Inflammatory macrophage treated with lipopolysaccharide for 4 hours (primary cell): ENCODE data around the gene TMSB4X.
"Not testable (repeated sequence)": the region's sequence is repeated elsewhere in the genome, so short reads cannot be mapped to it uniquely, and the experiment has no call there.

Experiments
- DNase-seq: peaks from one replicate; pipeline ENCODE4 v3.0.0-alpha.2; 2020

Gene TMSB4X

DNA sequence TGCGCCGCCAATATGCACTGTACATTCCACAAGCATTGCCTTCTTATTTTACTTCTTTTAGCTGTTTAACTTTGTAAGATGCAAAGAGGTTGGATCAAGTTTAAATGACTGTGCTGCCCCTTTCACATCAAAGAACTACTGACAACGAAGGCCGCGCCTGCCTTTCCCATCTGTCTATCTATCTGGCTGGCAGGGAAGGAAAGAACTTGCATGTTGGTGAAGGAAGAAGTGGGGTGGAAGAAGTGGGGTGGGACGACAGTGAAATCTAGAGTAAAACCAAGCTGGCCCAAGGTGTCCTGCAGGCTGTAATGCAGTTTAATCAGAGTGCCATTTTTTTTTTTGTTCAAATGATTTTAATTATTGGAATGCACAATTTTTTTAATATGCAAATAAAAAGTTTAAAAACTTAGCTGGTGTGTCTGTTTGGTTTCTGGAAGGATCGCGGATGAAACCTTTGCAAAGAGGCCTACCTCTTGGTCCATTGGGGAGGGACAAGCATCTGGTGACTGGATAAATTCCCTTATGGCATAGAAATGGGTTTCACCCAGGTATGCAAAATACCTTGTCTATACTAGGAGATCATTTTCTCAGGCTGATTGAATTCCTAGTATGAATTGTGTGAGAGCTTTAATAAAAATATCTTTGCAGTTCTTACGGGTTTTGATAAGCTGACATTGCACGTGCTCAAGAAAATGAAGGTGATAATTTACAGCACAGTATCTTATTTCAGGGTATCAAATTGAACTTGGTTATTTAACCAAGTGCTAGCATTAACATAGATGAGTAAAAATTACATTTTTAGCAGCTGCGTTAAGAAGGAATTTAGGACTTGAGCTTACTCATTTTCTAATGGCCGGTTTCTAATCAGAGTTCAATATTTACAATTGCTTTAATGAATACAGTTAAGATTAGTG is 2.2 kb downstream of the TMSB4X start:
- DNase-seq, result not testable (repeated sequence)

GRCh38 chrX:12977761-12978204 is 2.9 kb downstream of the TMSB4X start:
- DNase-seq, result no peak

DNA sequence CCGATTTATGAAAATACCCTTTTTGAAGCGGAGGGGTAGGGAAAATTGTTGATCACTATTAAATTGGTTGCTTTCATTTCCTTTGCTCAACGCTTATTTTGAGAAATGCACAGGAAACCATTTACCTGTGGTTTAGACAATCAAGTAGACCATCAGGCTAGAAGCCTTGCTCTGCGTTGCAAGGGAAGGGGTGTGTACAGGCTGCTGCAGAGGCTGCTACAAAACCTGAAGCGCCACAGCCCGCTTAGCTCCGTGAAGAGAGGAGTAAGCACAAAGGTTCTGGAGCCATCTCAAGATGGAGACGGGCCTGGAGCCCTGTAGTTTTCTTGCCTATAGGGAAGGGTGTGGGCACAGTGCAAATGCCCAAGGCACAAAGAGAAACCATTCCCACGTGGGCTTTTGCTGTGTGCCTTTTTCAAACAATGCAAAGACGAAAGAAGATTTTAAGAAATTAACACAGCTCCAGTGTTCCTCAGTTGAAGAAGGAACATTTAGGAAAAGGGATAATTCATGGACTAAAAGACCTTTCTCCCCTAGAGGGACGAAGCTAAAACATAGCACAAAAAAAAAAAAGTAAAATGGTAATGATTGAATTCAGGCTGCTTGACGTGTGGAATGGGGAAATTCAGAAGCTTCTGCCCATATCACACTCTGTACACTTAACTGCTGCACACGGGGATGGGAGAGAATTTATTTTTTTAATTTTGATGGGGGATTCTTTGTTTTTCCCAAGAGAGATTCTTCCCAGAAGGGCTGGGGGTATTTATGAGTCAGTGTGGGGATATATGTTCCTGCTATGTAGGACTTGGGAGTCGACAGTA is 3.5 kb downstream of the TMSB4X start:
- peak; percentile 70 for DNase-seq

GRCh38 chrX:12979026-12979607 is 4.2 kb downstream of the TMSB4X start:
- DNase-seq, result no peak

- no peak for DNase-seq
These were observed 4.7 kb downstream of the TMSB4X start for GRCh38 chrX:12979616-12980015.

GRCh38 chrX:12980039-12980438 is 5.1 kb downstream of the TMSB4X start:
- not testable (repeated sequence) for DNase-seq

- DNase-seq, result no peak
These were observed 7.0 kb downstream of the TMSB4X start for GRCh38 chrX:12981880-12982279.

GRCh38 chrX:12984603-12985319 is 9.9 kb downstream of the TMSB4X start:
- DNase-seq, result peak; percentile 54

GRCh38 chrX:12985331-12985730 is 10.4 kb downstream of the TMSB4X start:
- DNase-seq, result no peak

GRCh38 chrX:12986164-12986779 is 11.4 kb downstream of the TMSB4X start:
- no peak for DNase-seq

- no peak for DNase-seq
These were observed 12.0 kb downstream of the TMSB4X start for GRCh38 chrX:12986886-12987285.

DNA sequence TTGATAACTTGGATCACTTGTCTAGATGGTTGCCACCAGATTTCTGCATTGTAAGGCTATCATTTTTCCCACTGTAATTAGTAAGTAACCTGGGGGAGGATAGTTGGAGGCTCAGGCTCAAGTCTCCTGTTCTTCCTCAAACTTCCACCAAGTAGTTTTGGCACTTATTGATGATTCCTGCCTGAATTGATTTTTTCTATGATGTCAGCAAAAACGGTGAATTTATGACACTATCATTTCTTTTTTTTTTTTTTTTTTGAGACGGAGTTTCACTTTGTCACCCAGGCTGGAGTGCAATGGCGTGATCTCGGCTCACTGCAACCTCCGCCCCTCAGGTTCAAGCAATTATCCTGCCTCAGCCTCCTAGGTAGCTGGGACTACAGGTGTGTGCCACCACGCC is 12.4 kb downstream of the TMSB4X start:
- no peak for DNase-seq

- DNase-seq, result no peak
These were observed 13.1 kb downstream of the TMSB4X start for GRCh38 chrX:12987900-12988594.

- DNase-seq, result no peak
These were observed 13.9 kb downstream of the TMSB4X start for GRCh38 chrX:12988797-12989196.

DNA sequence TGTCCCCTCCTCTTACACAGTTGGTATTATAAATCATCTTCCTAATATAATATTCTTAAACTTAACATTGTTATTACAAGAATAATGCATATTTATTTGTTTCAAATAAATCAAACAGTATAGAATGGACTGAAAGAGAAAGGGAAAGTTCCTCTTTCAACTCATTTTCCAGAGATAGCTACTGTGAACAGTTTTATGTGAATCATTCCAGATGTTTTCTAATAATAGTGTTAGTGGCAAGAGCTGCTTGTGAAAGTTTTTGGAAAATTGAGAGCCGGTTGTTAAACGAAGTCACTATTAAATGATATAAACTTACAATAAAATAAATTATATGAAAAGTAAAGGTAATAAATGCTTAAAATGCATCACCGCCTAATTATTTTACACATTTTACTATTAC is 14.6 kb downstream of the TMSB4X start:
- DNase-seq, result no peak

DNA sequence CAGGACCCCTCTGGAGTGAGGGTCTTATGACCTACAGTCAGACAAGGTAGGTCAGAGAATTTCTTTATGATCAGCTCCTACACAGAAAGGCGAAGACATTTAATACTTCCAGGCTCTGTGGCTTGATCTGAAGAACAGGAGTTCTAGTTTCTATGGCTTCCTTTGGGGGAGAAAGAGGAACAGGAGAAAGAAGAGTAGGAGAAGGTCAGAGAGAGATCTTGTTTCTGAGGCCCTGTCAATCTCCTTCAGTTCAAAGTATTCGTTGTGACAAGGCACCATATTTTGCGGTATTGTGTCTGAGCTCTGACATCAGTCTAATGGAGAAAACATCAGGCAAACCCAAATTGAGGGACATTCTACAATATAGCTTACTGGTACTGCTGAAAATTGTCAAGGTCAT is 16.7 kb downstream of the TMSB4X start:
- no peak for DNase-seq

DNA sequence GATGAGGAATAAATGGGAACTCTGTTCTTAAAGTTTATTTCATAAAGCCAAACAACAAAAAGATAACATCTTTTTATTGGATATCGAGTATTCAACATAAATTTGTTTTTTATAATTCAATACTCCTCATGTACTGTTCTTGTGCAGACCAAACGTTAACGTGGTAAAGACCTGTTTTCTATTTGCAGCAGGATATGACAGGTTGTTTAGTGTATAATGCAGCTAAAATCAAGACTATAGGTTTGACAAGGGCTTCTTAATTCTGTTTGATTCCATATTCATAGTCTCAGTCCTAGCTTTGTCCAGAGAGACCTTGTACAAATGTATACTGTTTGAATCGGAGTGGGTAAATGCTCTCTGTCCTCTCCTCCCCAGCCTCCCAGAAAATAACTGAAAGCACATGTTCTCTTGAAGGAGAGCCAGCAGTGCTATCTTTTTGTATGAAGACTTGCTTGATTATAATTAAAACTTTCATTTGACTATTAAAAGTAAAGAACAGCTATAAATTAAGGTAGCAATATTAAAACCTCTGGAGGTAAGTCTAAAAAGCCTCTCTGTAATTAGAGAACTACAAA is 17.7 kb downstream of the TMSB4X start:
- DNase-seq, result no peak

- DNase-seq, result no peak
These were observed 18.9 kb downstream of the TMSB4X start for GRCh38 chrX:12993826-12994225.

DNA sequence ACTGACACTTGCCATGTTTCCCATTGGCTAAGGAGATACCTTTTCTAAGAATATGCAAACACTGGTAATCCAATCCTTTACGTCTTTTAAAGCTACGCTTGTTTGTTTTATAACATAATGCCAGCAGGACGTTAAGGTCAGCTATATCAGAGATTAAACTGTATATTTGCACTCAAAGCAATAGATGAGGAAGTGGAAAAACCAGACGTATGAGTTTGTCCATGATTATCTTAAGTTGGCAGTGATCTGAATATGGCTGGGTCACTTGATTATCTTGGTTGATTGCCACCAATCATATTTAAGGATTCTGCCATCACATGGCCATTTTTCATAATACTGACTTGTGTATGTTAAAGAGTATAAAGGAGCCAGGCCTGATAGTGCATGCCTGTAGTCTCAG is 19.4 kb downstream of the TMSB4X start:
- no peak for DNase-seq

GRCh38 chrX:12996934-12997435 is 22.1 kb downstream of the TMSB4X start:
- DNase-seq, result no peak
